ENCODE data around the gene CLTRN.
"Not testable (repeated sequence)": the region's sequence is repeated elsewhere in the genome, so short reads cannot be mapped to it uniquely, and the experiment has no call there.

CLTRN gene

GRCh38 chrX:15664487-15665444 is at the start of gene CLTRN:
Gene CLTRN (minus strand): TSS chrX:15664805. CDS start chrX:15664775, 30 bp downstream.
- TF ChIP-seq CTCF (IDR thresholded peaks at IDR 0.05; ENCODE audit: low read depth, low read length, missing control alignments) = no peak
- DNase-seq (ENCODE audit: low read depth) = no peak
- H3K4me3 ChIP-seq (ENCODE audit: low read depth, low read length) = no peak within 1 kb of the TSS
- in situ Hi-C loops (cut with HindIII; ENCODE audit: low sequenced_read_pairs) = no loop called here

- in situ Hi-C loops (cut with HindIII; ENCODE audit: low sequenced_read_pairs); DNase-seq (ENCODE audit: low read depth); H3K4me3 ChIP-seq (ENCODE audit: low read depth, low read length): not testable (repeated sequence)
Observed at GRCh38 chrX:15704273-15704672, 39.7 kb upstream of the CLTRN start.

GRCh38 chrX:15703809-15704208 is 39.2 kb upstream of the CLTRN start:
- in situ Hi-C loops (cut with HindIII; ENCODE audit: low sequenced_read_pairs); DNase-seq (ENCODE audit: low read depth); H3K4me3 ChIP-seq (ENCODE audit: low read depth, low read length): not testable (repeated sequence)

- H3K4me3 ChIP-seq (ENCODE audit: low read depth, low read length) = no peak overlapping the region
- in situ Hi-C loops (cut with HindIII; ENCODE audit: low sequenced_read_pairs) = no loop called here
- no peak for DNase-seq (ENCODE audit: low read depth)
- TF ChIP-seq CTCF (IDR thresholded peaks at IDR 0.05; ENCODE audit: low read depth, low read length, missing control alignments) = no peak
Observed at GRCh38 chrX:15702488-15703371, 38.1 kb upstream of the CLTRN start.

GRCh38 chrX:15696516-15696915 is 31.9 kb upstream of the CLTRN start:
- DNase-seq (ENCODE audit: low read depth) = no peak
- in situ Hi-C loops (cut with HindIII; ENCODE audit: low sequenced_read_pairs) = no loop called here
- no peak overlapping the region for H3K4me3 ChIP-seq (ENCODE audit: low read depth, low read length)
- TF ChIP-seq CTCF (IDR thresholded peaks at IDR 0.05; ENCODE audit: low read depth, low read length, missing control alignments) = no peak

GRCh38 chrX:15694941-15695451 is 30.4 kb upstream of the CLTRN start:
- H3K4me3 ChIP-seq (ENCODE audit: low read depth, low read length) = no peak overlapping the region
- DNase-seq (ENCODE audit: low read depth) = no peak
- no peak for TF ChIP-seq CTCF (IDR thresholded peaks at IDR 0.05; ENCODE audit: low read depth, low read length, missing control alignments)
- in situ Hi-C loops (cut with HindIII; ENCODE audit: low sequenced_read_pairs) = no loop called here

GRCh38 chrX:15686818-15687685 is 22.4 kb upstream of the CLTRN start:
- peak; percentile 87 for TF ChIP-seq CTCF (IDR thresholded peaks at IDR 0.05; ENCODE audit: low read depth, low read length, missing control alignments)
- in situ Hi-C loops (cut with HindIII; ENCODE audit: low sequenced_read_pairs) = no loop called here
- peak; percentile 35 for DNase-seq (ENCODE audit: low read depth)
- no peak overlapping the region for H3K4me3 ChIP-seq (ENCODE audit: low read depth, low read length)
